Lung (tissue), 12 donors: ENCODE measurements around the gene PCBD2. TPM values are rescaled to one million over a fixed set of nuclear protein-coding genes. Genes with fewer than 3 reads are reported as not detected.
"Not testable (repeated sequence)": the region's sequence is repeated elsewhere in the genome, so short reads cannot be mapped to it uniquely, and the experiment has no call there.

Source experiments
- ATAC-seq: fragments of 200-7000 bp; cut with Tn5 transposase; one replicate; pipeline ENCODE4 v1.9.1; 2020; ENCODE audit warnings: moderate number of reproducible peaks; ENCODE audit not compliant: insufficient read depth, low FRiP score
- DNase-seq, 3 donors: peaks; one replicate each; pipeline ENCODE4 v3.0.0-alpha.2; 2013 to 2017
- H3K27ac ChIP-seq, 2 donors: one replicate each; pipeline ENCODE4 v1.5.1; 2013; ENCODE audit warnings: mild to moderate bottlenecking in 2 of 2, moderate library complexity in 2 of 2, control low read depth in 1 of 2, inconsistent platforms in 1 of 2, low read depth in 1 of 2, low read length in 1 of 2
- H3K27me3 ChIP-seq, 3 donors: one replicate each; pipeline ENCODE4 v1.5.1; 2013; ENCODE audit warnings: low read length in 2 of 3; ENCODE audit not compliant: control insufficient read depth in 3 of 3, insufficient read depth in 3 of 3
- H3K36me3 ChIP-seq, 4 donors: one replicate each; pipeline ENCODE4 v1.5.1; 2013; ENCODE audit warnings: low read length in 4 of 4, mild to moderate bottlenecking in 1 of 4, moderate library complexity in 1 of 4; ENCODE audit not compliant: control insufficient read depth in 4 of 4, insufficient read depth in 4 of 4
- H3K4me1 ChIP-seq, 5 donors: one replicate each; pipeline ENCODE4 v1.5.1; 2013; ENCODE audit warnings: low read length in 5 of 5, mild to moderate bottlenecking in 2 of 5, moderate library complexity in 1 of 5; ENCODE audit not compliant: control insufficient read depth in 5 of 5, insufficient read depth in 5 of 5
- H3K4me3 ChIP-seq: one replicate; pipeline ENCODE4 v1.5.1; 2013; ENCODE audit warnings: mild to moderate bottlenecking, control low read depth, moderate library complexity
- H3K9ac ChIP-seq, 2 donors: one replicate each; pipeline ENCODE4 v1.5.1; 2013; ENCODE audit warnings: low read length in 2 of 2, control low read depth in 1 of 2; ENCODE audit not compliant: insufficient read depth in 1 of 2
- H3K9me3 ChIP-seq, 4 donors: one replicate each; pipeline ENCODE4 v1.5.1; 2013; ENCODE audit warnings: low read length in 3 of 4, mild to moderate bottlenecking in 1 of 4, moderate library complexity in 1 of 4; ENCODE audit not compliant: control insufficient read depth in 4 of 4, insufficient read depth in 3 of 4
- WGBS, 2 donors: extraction: QIAGEN DNeasy Blood & Tissue Kit; methylation state at CpG; one replicate each; pipeline ENCODE4 v1.1.7; 2013; 5-methylcytosine and 5-hydroxymethylcytosine counted together
- polyA plus RNA-seq, 2 donors: library from polyadenylated mRNA; stranded (reverse); fragments of 200-250 nt; gene quantifications; one replicate each; pipeline ENCODE4 v1.2.1, GENCODE V29; 2013
- total RNA-seq, 2 donors: library from RNA; depleted of rRNA in 1 of 2; stranded (reverse); fragments of >200 nt in 1 of 2; gene quantifications; one replicate each; pipeline ENCODE4 v1.2.1, GENCODE V29; 2014 to 2021
- TF ChIP-seq, protein P1 (sequence below): IDR thresholded peaks from 2 replicates; pipeline ENCODE4 v1.5.1; 2012; ENCODE audit warnings: mild to moderate bottlenecking; ENCODE audit errors: control extremely low read depth, extremely low read depth
- donor health status: control.
- donor health status: control.
- donor health status: Bipolar disorder and iron deficiency.
- donor health status: healthy.
- donor health status: DM: yes; HTN: yes; CAD: no.

Gene PCBD2
- total and polyA plus RNA-seq, 4 donors: 4.1 to 12.3 (median 7.5) TPM

DNA sequence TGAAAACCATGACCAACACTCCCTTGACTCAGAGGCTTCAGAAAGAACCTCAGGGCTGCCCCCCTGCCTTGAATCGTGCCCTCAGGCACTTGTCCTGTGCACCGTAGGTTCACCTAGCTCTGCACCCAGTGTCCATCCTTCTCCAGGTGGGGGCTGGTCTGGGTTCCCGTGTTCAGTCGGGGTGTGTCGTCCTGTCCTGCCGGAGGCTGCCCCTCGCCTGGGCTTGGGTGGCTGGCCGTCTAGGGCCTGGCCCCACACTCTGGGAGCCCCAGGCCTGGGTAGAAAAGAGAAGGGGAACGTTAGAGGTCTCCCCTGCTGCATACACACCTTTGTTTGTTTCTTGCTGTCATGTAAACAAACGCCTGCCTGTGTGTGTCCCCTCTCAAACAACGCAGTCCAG lies 92.1 kb downstream of the PCBD2 start:
- no peaks in the 10 kb centered on the region for H3K36me3 ChIP-seq
- DNase-seq (no peak), ATAC-seq (no peak)
- peaks cover 0 to 4% (median 0%) of the 10 kb centered on the region in 5 donors for H3K4me1 ChIP-seq
- peaks cover 0 to 6% (median 0%) of the 10 kb centered on the region in 3 donors for H3K27me3 ChIP-seq
- H3K9me3 ChIP-seq: no peaks in the 10 kb centered on the region
- 78 to 84% methylated on average over 11 of the region's 11 CpGs for WGBS, 2 donors
- TF ChIP-seq, protein P1, sequence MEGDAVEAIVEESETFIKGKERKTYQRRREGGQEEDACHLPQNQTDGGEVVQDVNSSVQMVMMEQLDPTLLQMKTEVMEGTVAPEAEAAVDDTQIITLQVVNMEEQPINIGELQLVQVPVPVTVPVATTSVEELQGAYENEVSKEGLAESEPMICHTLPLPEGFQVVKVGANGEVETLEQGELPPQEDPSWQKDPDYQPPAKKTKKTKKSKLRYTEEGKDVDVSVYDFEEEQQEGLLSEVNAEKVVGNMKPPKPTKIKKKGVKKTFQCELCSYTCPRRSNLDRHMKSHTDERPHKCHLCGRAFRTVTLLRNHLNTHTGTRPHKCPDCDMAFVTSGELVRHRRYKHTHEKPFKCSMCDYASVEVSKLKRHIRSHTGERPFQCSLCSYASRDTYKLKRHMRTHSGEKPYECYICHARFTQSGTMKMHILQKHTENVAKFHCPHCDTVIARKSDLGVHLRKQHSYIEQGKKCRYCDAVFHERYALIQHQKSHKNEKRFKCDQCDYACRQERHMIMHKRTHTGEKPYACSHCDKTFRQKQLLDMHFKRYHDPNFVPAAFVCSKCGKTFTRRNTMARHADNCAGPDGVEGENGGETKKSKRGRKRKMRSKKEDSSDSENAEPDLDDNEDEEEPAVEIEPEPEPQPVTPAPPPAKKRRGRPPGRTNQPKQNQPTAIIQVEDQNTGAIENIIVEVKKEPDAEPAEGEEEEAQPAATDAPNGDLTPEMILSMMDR: no peak
- no peak overlapping the region for H3K4me3 ChIP-seq
- H3K9ac ChIP-seq: no peak overlapping the region
- no peak overlapping the region for H3K27ac ChIP-seq

DNA sequence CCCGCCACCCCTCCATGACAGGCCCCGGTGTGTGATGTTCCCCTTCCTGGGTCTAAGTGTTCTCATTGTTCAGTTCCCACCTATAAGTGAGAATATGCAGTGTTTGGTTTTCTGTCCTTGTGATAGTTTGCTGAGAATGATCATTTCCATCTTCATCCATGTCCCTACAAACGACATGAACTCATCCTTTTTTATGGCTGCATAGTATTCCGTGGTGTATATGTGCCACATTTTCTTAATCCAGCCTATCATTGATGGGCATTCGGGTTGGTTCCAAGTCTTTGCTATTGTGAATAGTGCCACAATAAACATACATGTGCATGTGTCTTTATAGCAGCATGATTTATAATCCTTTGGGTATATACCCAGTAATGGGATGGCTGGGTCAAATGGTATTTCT lies 93.1 kb downstream of the PCBD2 start:
- not testable (repeated sequence) for H3K4me1 ChIP-seq, H3K9me3 ChIP-seq, ATAC-seq, DNase-seq, H3K9ac ChIP-seq, H3K27ac ChIP-seq, H3K4me3 ChIP-seq, H3K36me3 ChIP-seq, H3K27me3 ChIP-seq
- WGBS, 2 donors: 85 to 92% methylated on average over 5 of the region's 5 CpGs

DNA sequence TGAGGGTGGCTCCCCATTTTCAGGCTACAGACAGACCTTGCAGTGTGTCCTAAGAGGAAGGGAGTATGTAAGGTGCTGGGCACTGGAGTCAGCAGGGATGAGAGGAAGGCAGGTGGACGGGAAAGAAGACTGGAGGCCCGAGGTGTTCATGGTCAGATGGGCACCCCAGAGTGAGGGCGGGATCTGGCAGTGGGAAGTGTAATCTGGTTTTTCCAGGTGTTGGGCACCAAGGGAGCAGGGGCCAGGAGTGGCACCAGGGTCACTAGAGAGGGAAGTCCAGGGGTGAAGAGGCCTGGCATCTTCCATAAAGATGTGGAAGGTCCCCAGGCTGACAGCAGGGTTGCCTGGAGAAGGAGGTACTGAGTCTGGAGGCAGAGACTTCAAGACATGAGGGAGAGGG lies 99.4 kb downstream of the PCBD2 start:
- WGBS, 2 donors: 88 to 92% methylated on average over 3 of the region's 3 CpGs
- DNase-seq (no peak), ATAC-seq (no peak)
- no peaks in the 10 kb centered on the region for H3K9me3 ChIP-seq
- no peaks in the 10 kb centered on the region for H3K4me1 ChIP-seq
- no peaks in the 10 kb centered on the region for H3K36me3 ChIP-seq
- H3K4me3 ChIP-seq: no peak overlapping the region
- H3K27ac ChIP-seq: no peak overlapping the region
- TF ChIP-seq, protein P1: no peak
- H3K27me3 ChIP-seq: no peaks in the 10 kb centered on the region
- no peak overlapping the region for H3K9ac ChIP-seq

DNA sequence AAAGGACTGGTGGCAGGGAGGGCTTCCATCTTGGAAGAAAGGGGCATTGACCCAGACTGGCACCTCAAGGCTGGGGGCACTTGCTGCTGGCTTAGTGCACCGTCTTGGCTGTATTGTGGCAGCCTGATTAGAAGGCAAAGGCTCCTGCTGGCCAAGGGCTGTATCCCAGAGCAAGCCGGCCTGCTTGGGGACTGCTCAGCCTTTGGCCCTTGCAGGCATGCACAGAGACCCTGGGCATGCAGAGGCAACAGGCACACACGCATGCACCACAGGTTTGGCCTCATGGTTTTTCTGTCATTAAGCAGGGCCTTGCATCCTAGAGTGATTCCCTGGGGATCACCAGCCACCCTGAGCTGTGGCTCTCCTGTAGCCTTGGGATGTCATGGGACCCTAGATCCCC lies 100.1 kb downstream of the PCBD2 start:
- no peaks in the 10 kb centered on the region for H3K4me1 ChIP-seq
- 95 to 97% methylated on average over 3 of the region's 3 CpGs for WGBS, 2 donors
- no peak for DNase-seq
- no peak overlapping the region for H3K4me3 ChIP-seq
- no peak for ATAC-seq
- TF ChIP-seq, protein P1: no peak
- no peaks in the 10 kb centered on the region for H3K9me3 ChIP-seq
- H3K9ac ChIP-seq: no peak overlapping the region
- H3K36me3 ChIP-seq: no peaks in the 10 kb centered on the region
- H3K27ac ChIP-seq: no peak overlapping the region
- H3K27me3 ChIP-seq: no peaks in the 10 kb centered on the region
